Ectodermal cell (in vitro differentiated cells): ENCODE results near the gene STXBP1.
A peak's percentile ranks its signal among the peaks of the same experiment; 100 is the strongest.
"Not testable (repeated sequence)": the region's sequence is repeated elsewhere in the genome, so short reads cannot be mapped to it uniquely, and the experiment has no call there.

ENCODE experiments used
- H3K27ac ChIP-seq: 2 replicates; pipeline ENCODE4 v1.7.0; 2013; ENCODE audit warnings: mild to moderate bottlenecking, low read depth, low read length; ENCODE audit not compliant: insufficient read depth, poor library complexity, severe bottlenecking
- H3K27me3 ChIP-seq: 2 replicates; pipeline ENCODE4 v1.7.0; 2013; ENCODE audit warnings: mild to moderate bottlenecking, low read length; ENCODE audit not compliant: insufficient read depth, control insufficient read depth, poor library complexity, severe bottlenecking
- H3K36me3 ChIP-seq: one replicate; pipeline ENCODE4 v1.7.0; 2013; ENCODE audit warnings: low read length; ENCODE audit not compliant: control insufficient read depth, insufficient read depth
- H3K4me1 ChIP-seq: one replicate; pipeline ENCODE4 v1.7.0; 2013; ENCODE audit warnings: low read length; ENCODE audit not compliant: control insufficient read depth, insufficient read depth
- H3K4me3 ChIP-seq: 2 replicates; pipeline ENCODE4 v1.7.0; 2013; ENCODE audit warnings: low read depth, low read length, control low read depth; ENCODE audit not compliant: insufficient read depth
- H3K9me3 ChIP-seq: 2 replicates; pipeline ENCODE4 v1.7.0; 2013; ENCODE audit warnings: mild to moderate bottlenecking, low read length, moderate library complexity; ENCODE audit not compliant: control insufficient read depth
- WGBS, 2 experiments: methylation state at CpG; one replicate each; pipeline ENCODE4 v1.1.7; 2013; ENCODE audit warnings: missing lambda C conversion rate in 2 of 2; 5-methylcytosine and 5-hydroxymethylcytosine counted together

Gene STXBP1

DNA sequence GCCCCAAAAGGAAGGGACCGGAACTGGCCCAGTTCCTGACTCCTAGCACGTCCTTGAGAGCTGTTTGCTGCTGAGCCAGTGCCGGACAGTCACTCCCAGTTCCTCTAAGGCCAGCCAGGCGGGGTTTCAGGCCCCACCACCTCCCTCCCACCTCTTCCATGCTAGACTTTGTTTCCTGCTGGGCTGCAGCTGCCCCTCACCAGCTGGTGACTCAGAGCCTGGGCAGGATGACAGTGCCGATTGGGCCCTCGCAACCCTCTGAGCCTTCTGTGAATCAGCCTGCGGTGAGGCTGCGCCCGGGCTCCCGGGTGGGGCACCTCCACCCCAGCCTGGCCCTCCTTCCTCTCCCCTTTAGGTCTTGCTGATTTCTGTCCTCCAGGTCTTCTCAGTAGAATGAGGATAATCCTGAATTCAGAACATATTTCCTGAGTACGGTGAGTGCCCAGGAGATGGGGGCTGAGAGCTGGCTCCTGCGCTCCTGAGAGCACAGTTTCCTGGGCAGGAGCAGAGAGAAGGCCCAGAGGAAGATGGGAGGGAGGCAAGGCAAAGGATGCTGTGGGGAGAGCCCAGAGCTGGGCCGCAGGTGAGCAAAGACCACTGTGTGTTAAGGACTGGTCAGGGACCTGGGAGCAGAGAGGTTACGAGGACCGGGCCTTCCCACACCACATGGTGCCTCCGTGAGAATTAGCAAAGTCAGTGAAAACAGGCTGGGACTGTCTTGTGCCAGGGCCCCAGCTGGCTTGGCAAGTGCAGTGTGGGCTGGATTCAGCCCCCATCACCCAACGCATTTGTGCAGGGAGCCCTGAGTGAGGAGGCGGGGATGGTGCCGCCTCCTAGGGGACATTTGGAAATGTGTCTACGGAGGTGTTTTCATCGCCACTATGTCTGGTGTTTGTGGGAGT lies 32.9 kb upstream of the STXBP1 start:
- Histone ChIP-seq H3K27ac (peak overlapping the region; percentile 30), H3K4me3 (no peak overlapping the region), H3K36me3 (no peaks in the 10 kb centered on the region), H3K4me1 (peaks cover 13% of the 10 kb centered on the region), H3K9me3 (no peaks in the 10 kb centered on the region), H3K27me3 (no peaks in the 10 kb centered on the region)
- WGBS, 2 experiments, result 39 to 42% methylated on average over 21 of the region's 21 CpGs

DNA sequence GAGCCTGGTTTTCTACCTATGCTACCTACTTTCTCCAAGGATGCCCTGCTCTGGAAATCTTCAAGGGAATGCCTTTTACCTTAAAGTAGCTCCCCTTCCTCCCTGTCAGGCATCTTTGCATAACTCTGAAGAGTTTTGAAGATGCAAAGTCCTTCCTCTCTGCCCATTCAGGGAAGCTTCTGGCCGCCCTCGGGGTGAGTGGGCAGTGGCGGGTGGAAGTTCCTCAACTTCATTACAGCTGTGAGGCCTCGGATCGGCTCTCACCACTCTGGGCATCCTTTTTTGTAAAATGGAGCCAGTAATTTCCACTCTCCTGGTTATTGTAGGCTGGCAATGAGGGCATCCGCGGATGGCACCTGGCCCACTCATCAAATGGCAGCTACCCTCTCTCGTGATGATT lies 31.7 kb upstream of the STXBP1 start:
- Histone ChIP-seq H3K4me3 (no peak overlapping the region), H3K9me3 (no peaks in the 10 kb centered on the region), H3K27ac (no peak overlapping the region), H3K36me3 (no peaks in the 10 kb centered on the region), H3K27me3 (no peaks in the 10 kb centered on the region), H3K4me1 (peaks cover 13% of the 10 kb centered on the region)
- WGBS, 2 experiments, result 83 to 84% methylated on average over 8 of the region's 8 CpGs

DNA sequence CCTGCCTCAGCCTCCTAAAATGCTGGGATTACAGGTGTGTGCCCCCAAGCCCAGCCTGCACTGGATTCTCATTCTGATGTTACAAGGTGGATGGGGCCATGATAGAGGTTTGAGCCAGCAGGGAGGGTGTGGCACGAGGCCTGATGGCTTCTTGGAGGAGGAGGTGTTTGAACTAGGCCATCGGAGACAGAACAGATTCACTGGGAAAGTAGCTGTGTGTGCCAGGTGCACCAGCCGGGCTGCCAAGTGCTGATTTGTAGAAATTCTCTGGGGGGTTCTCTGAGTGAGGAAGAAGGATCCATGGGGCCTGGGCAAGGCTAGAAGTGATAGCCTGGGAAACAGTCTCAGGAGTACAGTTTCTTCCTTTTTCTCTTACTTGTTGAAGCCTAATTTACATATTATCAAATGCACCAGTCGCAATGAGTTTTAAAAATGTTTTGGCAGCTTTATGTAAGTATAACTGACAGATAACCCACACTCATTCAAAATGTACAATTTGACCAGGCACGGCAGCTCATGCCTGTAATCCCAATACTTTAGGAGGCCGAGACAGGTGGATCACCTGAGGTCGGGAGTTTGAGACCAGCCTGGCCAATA lies 31.1 kb upstream of the STXBP1 start:
- Histone ChIP-seq H3K4me3 (no peak overlapping the region), H3K4me1 (peaks cover 13% of the 10 kb centered on the region), H3K9me3 (no peaks in the 10 kb centered on the region), H3K36me3 (no peaks in the 10 kb centered on the region), H3K27me3 (no peaks in the 10 kb centered on the region), H3K27ac (no peak overlapping the region)
- 89 to 95% methylated on average over 7 of the region's 7 CpGs for WGBS, 2 experiments

DNA sequence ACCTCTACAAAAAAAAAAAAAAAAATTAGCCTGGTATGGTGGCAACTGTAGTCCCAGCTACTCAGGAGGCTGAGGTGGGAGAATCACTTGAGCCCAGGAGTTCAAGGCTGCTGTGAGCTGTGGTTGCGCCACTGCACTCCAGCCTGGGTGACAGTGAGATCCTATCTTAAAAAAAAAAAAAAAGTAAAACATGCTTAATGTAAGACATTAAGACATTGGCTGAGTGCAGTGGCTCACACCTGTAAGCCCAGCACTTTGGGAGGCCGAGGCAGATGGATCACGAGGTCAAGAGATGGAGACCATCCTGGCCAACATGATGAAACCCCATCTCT lies 27.6 kb upstream of the STXBP1 start:
- H3K27ac ChIP-seq, H3K4me3 ChIP-seq, H3K36me3 ChIP-seq, H3K27me3 ChIP-seq, H3K9me3 ChIP-seq, H3K4me1 ChIP-seq: not testable (repeated sequence)
- WGBS, 2 experiments, result 91 to 96% methylated on average over 3 of the region's 3 CpGs

DNA sequence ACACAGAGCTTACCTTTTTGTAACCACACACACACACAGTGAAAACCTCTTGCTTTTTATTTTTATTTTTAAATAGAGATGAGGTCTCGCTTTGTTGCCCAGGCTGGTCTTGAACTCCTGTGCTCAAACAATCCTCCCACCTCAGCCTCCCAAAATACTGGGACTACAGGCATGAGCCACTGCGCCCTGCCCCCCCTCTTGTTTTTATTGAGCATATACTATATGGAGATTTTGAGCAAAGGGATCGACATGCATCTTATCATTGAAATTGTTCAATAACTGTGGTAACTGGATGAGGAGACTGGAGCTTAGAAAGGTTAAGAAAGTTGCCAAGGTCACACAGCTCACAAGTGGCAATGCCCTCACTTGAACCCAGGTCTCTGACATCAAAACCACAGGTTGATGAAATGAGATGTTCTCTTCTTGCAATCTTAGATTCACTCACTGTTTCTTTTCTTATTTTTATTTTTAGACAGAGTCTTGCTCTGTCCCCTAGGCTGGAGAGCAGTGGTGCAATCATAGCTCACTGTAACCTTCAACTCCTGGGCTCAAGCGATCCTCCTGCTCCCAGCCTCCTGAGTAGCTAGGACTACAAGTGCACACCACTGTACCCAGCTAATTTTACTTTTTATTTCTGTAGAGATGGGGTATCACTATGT lies 26.8 kb upstream of the STXBP1 start:
- H3K27me3 ChIP-seq, result no peaks in the 10 kb centered on the region
- no peaks in the 10 kb centered on the region for H3K36me3 ChIP-seq
- WGBS, 2 experiments, result 95 to 97% methylated on average over 3 to 4 of the region's 4 CpGs
- H3K9me3 ChIP-seq, result no peaks in the 10 kb centered on the region
- no peaks in the 10 kb centered on the region for H3K4me1 ChIP-seq
- H3K4me3 ChIP-seq, result no peak overlapping the region
- H3K27ac ChIP-seq, result no peak overlapping the region

DNA sequence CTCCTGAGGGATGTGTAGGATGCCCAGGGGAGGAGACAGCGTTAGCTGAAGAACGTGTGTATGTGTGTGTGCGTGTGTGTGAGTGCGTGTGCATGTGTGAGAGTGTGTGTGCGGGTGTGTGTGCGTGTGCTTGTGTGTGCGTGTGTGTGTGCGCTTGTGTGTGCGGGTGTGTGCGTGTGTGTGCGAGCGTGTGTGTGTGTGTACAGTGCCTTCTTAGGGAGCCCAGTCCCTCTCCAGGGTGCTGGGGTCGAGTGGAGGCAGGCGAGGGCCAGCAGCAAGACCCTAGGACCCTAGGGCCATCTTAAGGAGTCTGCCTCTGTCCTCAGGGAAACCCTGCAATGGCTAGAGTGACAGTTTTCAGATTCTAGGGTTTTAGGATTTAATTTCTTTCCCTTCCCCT lies 26.0 kb upstream of the STXBP1 start:
- Histone ChIP-seq H3K4me3 (no peak overlapping the region), H3K9me3 (no peaks in the 10 kb centered on the region)
- 85 to 89% methylated on average over 14 of the region's 14 CpGs for WGBS, 2 experiments

DNA sequence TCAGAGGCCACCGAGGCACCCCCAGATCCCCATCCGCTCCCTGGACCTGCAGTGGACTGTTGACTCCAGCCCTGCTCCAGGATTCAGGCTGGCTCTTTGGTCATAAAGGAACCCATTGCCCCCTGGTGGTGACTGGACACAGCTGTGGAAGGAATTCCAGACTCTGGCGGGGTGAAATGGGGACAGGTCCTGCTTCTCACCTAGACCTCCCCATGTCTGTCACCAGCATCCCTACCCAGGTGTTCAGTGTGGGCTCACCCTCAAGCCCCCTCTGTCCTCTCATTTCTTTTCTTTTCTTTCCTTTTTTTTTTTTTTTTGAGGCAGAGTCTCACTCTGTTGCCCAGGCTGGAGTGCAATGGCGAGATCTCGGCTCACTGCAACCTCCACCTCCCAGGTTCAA lies 25.5 kb upstream of the STXBP1 start:
- no peaks in the 10 kb centered on the region for H3K9me3 ChIP-seq
- H3K27ac ChIP-seq, result no peak overlapping the region
- WGBS, 2 experiments, result 64% methylated on average over 5 of the region's 5 CpGs
- H3K27me3 ChIP-seq, result no peaks in the 10 kb centered on the region
- H3K4me3 ChIP-seq, result no peak overlapping the region
- no peaks in the 10 kb centered on the region for H3K36me3 ChIP-seq
- H3K4me1 ChIP-seq, result no peaks in the 10 kb centered on the region

More for the DNA sequence above, 26.0 kb upstream of the STXBP1 start:
- H3K27ac ChIP-seq, result no peak overlapping the region
- no peaks in the 10 kb centered on the region for H3K27me3 ChIP-seq
- H3K4me1 ChIP-seq, result no peaks in the 10 kb centered on the region
- H3K36me3 ChIP-seq, result no peaks in the 10 kb centered on the region

DNA sequence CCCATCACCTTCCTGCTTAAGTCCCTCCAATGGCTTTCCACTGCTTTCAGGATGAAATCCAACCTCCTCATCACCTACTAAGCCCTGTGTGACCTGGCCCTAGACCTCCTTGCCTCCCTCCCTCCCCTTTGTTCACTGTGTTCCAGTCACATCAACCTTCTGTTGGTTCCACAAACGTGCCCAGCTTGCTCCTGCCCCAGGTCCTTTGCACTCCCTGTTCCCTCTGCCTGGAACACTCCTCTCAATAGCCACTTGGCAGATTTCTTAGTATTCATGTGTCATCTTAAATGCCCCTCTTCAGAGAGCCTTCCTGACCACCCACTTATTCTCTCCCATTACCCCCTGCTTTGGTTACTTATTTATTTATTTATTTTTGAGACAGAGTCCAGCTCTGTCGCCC lies 24.1 kb upstream of the STXBP1 start:
- Histone ChIP-seq H3K36me3 (no peaks in the 10 kb centered on the region), H3K4me1 (no peaks in the 10 kb centered on the region), H3K27me3 (no peaks in the 10 kb centered on the region), H3K4me3 (no peak overlapping the region), H3K9me3 (no peaks in the 10 kb centered on the region), H3K27ac (no peak overlapping the region)
- 71 to 75% methylated on average over 2 of the region's 2 CpGs for WGBS, 2 experiments

DNA sequence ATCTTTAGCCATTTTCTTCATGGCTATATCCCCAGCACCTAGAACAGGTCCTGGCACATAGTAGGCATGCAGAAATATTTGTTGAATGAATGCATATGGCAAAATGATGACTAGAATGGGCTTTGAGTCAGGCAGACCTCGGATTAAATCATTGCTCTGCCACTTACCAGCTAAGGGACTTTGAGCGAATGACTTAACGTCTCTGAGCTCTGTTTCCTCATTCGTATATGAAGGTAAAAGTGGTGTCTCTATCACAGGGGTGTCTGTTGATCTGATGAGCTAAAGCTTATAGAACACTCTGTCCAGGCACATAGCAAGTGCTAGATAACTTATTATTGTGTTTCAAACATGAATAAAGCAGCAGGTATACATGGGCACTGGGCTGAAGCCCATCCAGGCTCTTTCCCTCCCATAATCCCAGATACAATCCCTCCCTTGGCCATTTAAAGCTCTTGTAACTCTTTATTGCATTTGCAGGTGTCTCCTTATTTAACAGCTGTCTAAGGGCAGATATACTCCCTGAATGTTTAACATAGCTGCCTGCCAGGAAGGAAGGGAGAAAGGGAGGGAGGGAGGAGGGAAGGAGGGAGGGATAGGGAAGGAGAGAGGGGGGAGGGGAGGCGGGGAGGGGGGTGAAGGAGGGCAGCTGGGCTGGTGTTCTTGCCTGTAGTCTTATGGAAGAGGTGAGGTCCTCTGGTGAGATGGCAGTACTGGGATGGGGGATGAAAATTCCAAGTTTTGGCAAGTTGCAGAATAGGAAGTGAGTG lies 23.2 kb upstream of the STXBP1 start:
- Histone ChIP-seq H3K9me3 (no peaks in the 10 kb centered on the region), H3K4me3 (no peak overlapping the region), H3K27me3 (no peaks in the 10 kb centered on the region), H3K27ac (no peak overlapping the region), H3K36me3 (no peaks in the 10 kb centered on the region), H3K4me1 (no peaks in the 10 kb centered on the region)
- 66 to 67% methylated on average over 5 of the region's 5 CpGs for WGBS, 2 experiments

DNA sequence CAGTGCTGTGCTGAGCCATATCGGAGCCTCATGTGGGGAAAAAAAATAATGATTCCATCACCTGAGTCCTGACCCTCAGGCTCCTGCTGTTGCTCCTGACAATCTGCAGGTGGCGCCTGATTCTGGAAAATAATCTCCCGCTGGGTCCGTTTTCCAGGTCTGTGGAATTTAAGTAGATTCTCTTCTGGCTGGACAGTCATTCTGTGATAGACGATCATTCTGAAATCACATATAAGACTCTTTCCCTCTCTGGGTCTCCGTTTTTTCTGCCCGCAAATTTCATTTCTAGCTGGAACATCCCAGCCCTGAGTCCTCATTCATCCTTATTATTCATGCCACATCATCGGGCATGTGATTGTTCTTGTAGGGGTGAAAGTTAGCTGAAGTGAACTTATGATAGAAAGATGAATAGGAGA lies 22.1 kb upstream of the STXBP1 start:
- Histone ChIP-seq H3K27me3 (no peaks in the 10 kb centered on the region), H3K4me3 (no peak overlapping the region), H3K27ac (no peak overlapping the region), H3K36me3 (no peaks in the 10 kb centered on the region), H3K4me1 (no peaks in the 10 kb centered on the region), H3K9me3 (no peaks in the 10 kb centered on the region)
- 28% methylated on average over 8 of the region's 8 CpGs for WGBS, 2 experiments
